Activated T-helper 1 cell treated with anti-CD3 and anti-CD28 coated beads, Interleukin-2, amount 50 U/mL, for 16 hours (primary cell): ENCODE measurements around the gene STK26.
"Not testable (repeated sequence)": the region's sequence is repeated elsewhere in the genome, so short reads cannot be mapped to it uniquely, and the experiment has no call there.

Source experiments
- DNase-seq, 2 donors: peaks; one replicate each; pipeline ENCODE4 v3.0.0-alpha.2; 2020; ENCODE audit warnings: low read depth in 1 of 2, low spot score in 1 of 2

Gene STK26

GRCh38 chrX:132093239-132093860 lies 70.2 kb downstream of the STK26 start:
- DNase-seq: no peak

GRCh38 chrX:132094164-132094563 lies 71.1 kb downstream of the STK26 start:
- DNase-seq: no peak

- not testable (repeated sequence) for DNase-seq
These were observed 75.6 kb downstream of the STK26 start for GRCh38 chrX:132098704-132099103.

- no peak for DNase-seq
These were observed 78.1 kb downstream of the STK26 start for GRCh38 chrX:132101206-132101605.

GRCh38 chrX:132101799-132102198 lies 78.7 kb downstream of the STK26 start:
- DNase-seq: no peak

GRCh38 chrX:132107291-132107690 lies 84.2 kb downstream of the STK26 start:
- no peak for DNase-seq

GRCh38 chrX:132114607-132115006 lies 91.5 kb downstream of the STK26 start:
- DNase-seq: no peak

- DNase-seq: no peak
These were observed 92.7 kb downstream of the STK26 start for GRCh38 chrX:132115792-132116191.

- DNase-seq: no peak
These were observed 95.3 kb downstream of the STK26 start for GRCh38 chrX:132118358-132118757.

- DNase-seq: no peak
These were observed 96.2 kb downstream of the STK26 start for GRCh38 chrX:132119283-132119682.

GRCh38 chrX:132119821-132120515 lies 96.9 kb downstream of the STK26 start:
- no peak for DNase-seq

- DNase-seq: no peak
These were observed 97.8 kb downstream of the STK26 start for GRCh38 chrX:132120913-132121312.
